Activated CD4-positive, alpha-beta T cell treated with anti-CD3 and anti-CD28 coated beads, Interleukin-2, amount 10 ng/mL, durations not matched to agents 7 days and 5 days (primary cell): ENCODE measurements around the gene USP6NL. TPM values are rescaled to one million over a fixed set of nuclear protein-coding genes. Genes with fewer than 3 reads are reported as not detected.

Experiments used
- CTCF ChIA-PET: fragments of 350-600 bp; sonication (Branson Sonifier 250); formaldehyde crosslinking; loops from one replicate; lab custom pipeline; 2021; ENCODE audit warnings: antibody characterized with exemption; lab: Charles Lee
- POLR2A ChIA-PET: fragments of 350-600 bp; sonication (Branson Sonifier 250); formaldehyde crosslinking; loops from one replicate; lab custom pipeline; 2021; ENCODE audit warnings: antibody characterized with exemption; lab: Charles Lee
- DNase-seq: peaks from one replicate; pipeline ENCODE4 v3.0.0-alpha.2; 2020
- H3K27ac Mint-ChIP-seq: one replicate; pipeline ENCODE4 v1.8.0; 2021; ENCODE audit warnings: mild to moderate bottlenecking, moderate library complexity, mixed read lengths
- H3K27me3 Mint-ChIP-seq: one replicate; pipeline ENCODE4 v1.8.0; 2021; ENCODE audit warnings: mixed read lengths
- H3K36me3 Mint-ChIP-seq: one replicate; pipeline ENCODE4 v1.8.0; 2021; ENCODE audit warnings: low read depth, mixed read lengths
- H3K4me1 Mint-ChIP-seq: one replicate; pipeline ENCODE4 v1.8.0; 2021; ENCODE audit warnings: mixed read lengths
- H3K4me3 Mint-ChIP-seq: one replicate; pipeline ENCODE4 v1.8.0; 2021; ENCODE audit warnings: mild to moderate bottlenecking, moderate library complexity, mixed read lengths
- H3K9me3 Mint-ChIP-seq: one replicate; pipeline ENCODE4 v1.8.0; 2021; ENCODE audit warnings: mixed read lengths
- total RNA-seq, 2 experiments: library from RNA; stranded (reverse); gene quantifications; one replicate each; pipeline ENCODE4 v1.2.3, GENCODE V29; 2021

USP6NL gene
- total RNA-seq, 2 experiments from 2014 or later = 3.1 to 4.0 TPM

DNA sequence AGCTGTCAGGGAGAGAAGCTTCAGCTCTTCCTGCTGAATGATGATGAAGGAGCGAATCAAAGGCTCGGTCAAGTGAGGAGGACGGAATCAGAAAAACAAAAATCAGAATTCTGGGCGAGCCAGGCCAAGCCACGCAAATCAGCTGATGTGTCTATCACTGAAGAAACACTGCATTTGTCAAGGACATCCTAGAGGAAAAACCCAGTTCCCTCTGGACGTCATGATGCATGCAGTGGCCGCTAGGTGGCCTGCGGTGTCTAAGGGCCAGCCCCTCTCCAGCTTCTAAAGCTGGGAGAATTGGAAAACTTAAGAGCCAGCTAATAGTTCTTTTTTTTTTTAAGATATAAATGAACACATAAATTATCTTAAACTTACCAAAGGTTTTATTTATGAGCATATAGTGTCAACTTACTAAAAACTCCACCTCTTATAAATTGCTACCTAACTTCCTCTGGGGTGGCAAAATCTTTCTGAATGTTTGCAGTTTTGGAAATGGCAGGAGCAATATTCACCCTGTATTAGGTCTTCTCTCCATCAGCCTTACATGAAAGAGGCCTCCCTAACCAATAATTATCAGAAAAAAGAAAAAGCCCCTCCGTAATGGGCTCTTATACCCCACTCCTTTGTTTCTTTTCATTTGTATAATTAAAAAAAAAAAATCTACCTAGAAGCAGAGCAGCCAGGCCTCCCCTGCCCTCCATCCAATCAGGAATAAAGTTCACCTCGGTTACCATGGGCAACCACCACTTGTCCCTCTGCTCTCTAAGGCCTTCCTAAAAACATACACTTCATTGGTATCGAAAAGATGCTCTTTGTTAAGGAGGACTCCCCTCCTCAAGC lies 186.8 kb downstream of the USP6NL start:
- Mint-ChIP-seq H3K9me3 (peaks cover 30% of the 10 kb centered on the region), H3K27ac (no peak overlapping the region), H3K4me3 (no peak overlapping the region), H3K36me3 (peaks cover 4% of the 10 kb centered on the region), H3K27me3 (peaks cover 8% of the 10 kb centered on the region), H3K4me1 (peaks cover 7% of the 10 kb centered on the region)
- POLR2A ChIA-PET = no interaction called here
- no peak for DNase-seq
- CTCF ChIA-PET = interaction anchor here (0.6 kb wide), 1 partner anchor 111 kb away, joined by 4 read pairs; no protein-coding TSS in a partner anchor

DNA sequence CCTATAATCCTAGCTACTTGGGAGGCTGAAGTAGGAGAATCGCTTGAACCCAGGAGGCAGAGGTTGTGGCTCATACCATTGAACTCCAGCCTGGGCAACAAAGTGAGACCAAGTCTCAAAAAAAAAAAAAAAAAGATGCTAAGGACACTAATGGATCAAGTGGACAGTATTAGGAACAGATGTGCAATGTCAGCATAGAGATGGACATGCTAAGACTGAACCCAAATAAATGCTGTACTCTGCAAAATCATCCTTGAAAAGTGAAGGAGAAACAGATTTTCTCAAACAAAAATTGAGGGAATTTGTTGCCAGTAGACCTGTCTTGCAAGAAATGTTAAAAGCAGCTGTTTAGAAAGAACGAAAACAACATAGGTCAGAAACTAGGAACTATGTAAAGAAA lies 194.5 kb downstream of the USP6NL start:
- POLR2A ChIA-PET = no interaction called here

DNA sequence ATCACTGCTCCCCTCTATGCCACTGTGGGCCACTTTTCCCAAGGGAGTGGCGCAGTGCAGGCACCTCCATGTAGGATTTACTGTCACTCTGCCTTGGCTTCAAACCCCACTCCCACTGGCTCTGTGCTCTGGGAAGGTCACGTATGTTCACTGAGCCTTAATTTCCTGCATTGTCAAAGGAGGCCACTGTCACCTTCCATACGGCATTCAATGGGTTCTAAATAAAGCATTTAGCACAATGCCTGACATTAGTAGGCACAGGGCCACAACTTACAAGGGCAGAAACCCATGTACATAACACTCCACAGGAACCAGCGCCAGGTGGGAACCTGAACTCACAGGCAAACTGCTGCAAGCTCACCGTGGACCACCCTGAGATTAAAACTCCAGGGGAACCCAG lies 196.4 kb downstream of the USP6NL start:
- CTCF ChIA-PET = interaction anchor here (1.1 kb wide), 1 partner anchor 24 kb away, joined by 3 read pairs; no protein-coding TSS in a partner anchor
- no peak overlapping the region for H3K4me3 Mint-ChIP-seq
- POLR2A ChIA-PET = no interaction called here
- H3K4me1 Mint-ChIP-seq = peaks cover 8% of the 10 kb centered on the region
- no peak overlapping the region for H3K27ac Mint-ChIP-seq
- H3K9me3 Mint-ChIP-seq = peaks cover 14% of the 10 kb centered on the region
- peaks cover 4% of the 10 kb centered on the region for H3K27me3 Mint-ChIP-seq
- peaks cover 3% of the 10 kb centered on the region for H3K36me3 Mint-ChIP-seq
- DNase-seq = no peak

More for the DNA sequence above, 194.5 kb downstream of the USP6NL start:
- DNase-seq = no peak
- no peak overlapping the region for H3K27ac Mint-ChIP-seq
- peaks cover 7% of the 10 kb centered on the region for H3K4me1 Mint-ChIP-seq
- H3K36me3 Mint-ChIP-seq = peaks cover 4% of the 10 kb centered on the region
- H3K9me3 Mint-ChIP-seq = peaks cover 19% of the 10 kb centered on the region
- H3K4me3 Mint-ChIP-seq = no peak overlapping the region
- CTCF ChIA-PET = no interaction called here
- peaks cover 8% of the 10 kb centered on the region for H3K27me3 Mint-ChIP-seq

DNA sequence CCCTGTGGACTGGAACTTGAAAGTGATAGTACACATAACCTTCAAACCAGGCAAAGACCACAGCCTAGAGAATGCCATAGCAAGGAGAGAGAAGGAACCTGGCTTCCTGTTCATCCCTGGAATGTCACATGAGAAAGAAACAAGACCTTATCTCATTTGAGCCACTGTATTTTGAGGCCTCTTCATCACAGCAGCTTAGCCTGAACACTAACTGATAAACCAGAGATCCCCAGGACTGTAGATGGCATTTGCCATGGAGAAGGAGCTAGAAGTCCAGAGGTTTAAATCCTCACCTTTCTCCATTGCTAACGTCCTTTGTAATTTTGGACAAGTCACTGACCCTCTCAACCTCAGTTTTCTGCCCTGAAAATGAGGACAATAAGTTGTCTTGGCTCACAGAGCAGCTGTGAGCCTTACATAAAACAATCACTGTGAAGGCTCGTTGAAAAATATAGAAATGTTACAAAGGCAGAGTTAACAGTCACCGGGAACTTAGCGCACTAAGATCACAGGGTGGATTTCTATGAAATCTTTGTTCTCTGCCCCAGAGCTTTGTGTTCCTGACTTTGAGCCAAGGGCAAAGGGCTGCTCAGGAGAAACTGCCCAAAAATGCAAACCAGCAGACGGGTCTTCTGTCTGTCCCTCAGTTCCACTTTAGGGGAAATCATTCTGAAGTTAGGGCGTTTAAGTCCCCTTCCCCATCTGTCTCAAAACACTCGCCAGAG lies 197.0 kb downstream of the USP6NL start:
- H3K9me3 Mint-ChIP-seq = peaks cover 13% of the 10 kb centered on the region
- peaks cover 8% of the 10 kb centered on the region for H3K4me1 Mint-ChIP-seq
- H3K36me3 Mint-ChIP-seq = peaks cover 3% of the 10 kb centered on the region
- no peak overlapping the region for H3K4me3 Mint-ChIP-seq
- H3K27ac Mint-ChIP-seq = no peak overlapping the region
- CTCF ChIA-PET = interaction anchor here (1.1 kb wide), 1 partner anchor 24 kb away, joined by 3 read pairs; no protein-coding TSS in a partner anchor
- H3K27me3 Mint-ChIP-seq = peaks cover 2% of the 10 kb centered on the region
- no peak for DNase-seq
- POLR2A ChIA-PET = no interaction called here

DNA sequence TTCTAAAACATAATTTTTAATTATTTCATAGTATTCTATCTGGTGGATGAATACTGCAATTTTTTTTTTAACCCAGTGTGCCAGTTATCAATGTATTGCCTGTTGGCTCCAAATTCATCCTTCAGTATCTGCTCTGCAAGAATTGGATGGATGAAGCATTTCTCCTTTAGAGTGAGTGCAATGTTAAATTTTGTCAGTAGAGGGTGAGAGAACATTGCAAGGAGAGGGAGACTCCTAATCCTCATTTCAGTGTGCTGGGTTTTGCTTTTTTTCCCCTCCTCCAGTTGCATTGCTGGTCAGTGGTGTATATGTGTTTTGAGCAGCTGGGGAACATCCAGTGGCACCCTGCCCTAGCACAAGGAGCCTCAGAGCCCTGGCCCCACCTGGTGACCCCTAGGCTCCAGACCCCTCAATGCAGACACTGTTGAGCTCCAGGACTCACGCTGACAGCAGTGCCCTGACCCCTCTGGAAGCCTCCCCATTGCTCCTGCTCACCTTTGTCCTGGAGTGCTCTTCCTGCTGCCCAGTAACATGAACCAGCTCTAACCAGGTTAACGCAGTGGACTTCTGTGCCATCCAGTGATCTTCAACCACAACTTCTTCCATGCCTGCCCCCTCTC lies 199.4 kb downstream of the USP6NL start:
- peaks cover 25% of the 10 kb centered on the region for H3K4me1 Mint-ChIP-seq
- no peak for DNase-seq
- POLR2A ChIA-PET = no interaction called here
- H3K36me3 Mint-ChIP-seq = peaks cover 6% of the 10 kb centered on the region
- no peaks in the 10 kb centered on the region for H3K27me3 Mint-ChIP-seq
- no peak overlapping the region for H3K4me3 Mint-ChIP-seq
- H3K9me3 Mint-ChIP-seq = peaks cover 11% of the 10 kb centered on the region
- CTCF ChIA-PET = interaction anchor here (0.7 kb wide), 1 partner anchor 89 kb away, joined by 3 read pairs; no protein-coding TSS in a partner anchor
- H3K27ac Mint-ChIP-seq = no peak overlapping the region

DNA sequence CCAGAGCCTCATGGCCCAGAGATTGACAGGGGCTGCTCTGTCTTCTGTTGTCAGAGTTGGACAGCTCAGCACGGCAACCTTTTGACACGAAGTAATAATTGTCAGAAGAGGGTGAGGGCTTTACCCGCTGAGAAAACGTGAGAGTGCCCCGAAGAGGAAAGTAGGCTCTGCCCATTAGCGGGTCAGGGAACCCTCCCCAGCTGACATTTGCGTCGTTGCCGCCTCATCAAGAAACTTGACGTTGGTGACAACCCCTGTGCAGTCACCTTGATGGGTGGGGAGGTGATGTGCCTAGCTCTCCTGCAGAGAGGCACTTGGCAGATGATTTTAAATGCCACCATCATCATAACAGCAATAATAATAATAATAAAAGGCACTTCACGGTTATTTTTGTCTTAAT lies 202.1 kb downstream of the USP6NL start:
- Mint-ChIP-seq H3K4me3 (no peak overlapping the region), H3K9me3 (peaks cover 12% of the 10 kb centered on the region), H3K27me3 (no peaks in the 10 kb centered on the region), H3K4me1 (peaks cover 42% of the 10 kb centered on the region), H3K36me3 (peaks cover 25% of the 10 kb centered on the region), H3K27ac (no peak overlapping the region)
- no peak for DNase-seq
- ChIA-PET POLR2A (no interaction called here), CTCF (no interaction called here)

DNA sequence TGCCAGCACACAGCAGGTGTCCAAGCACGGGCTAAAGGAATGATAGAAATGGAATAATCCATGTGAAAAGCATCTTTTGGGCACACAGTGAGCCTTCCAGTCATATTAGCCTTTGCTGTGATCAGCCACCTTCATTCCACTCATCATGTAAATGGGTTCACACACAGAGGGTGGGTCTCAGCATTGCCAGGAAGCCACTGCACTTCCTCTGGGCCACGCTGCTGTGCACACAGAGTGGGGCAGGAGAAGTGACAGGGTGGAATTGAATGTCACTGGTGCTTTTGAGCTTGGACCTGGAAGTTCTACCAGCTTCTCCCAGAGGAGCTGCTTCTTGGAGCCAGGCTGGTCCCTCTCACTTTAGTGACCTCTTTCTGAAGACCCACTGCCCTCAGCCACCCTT lies 203.5 kb downstream of the USP6NL start:
- H3K27ac Mint-ChIP-seq = peak overlapping the region; percentile 76
- H3K9me3 Mint-ChIP-seq = peaks cover 17% of the 10 kb centered on the region
- ChIA-PET POLR2A (interaction anchor here (0.5 to 0.6 kb wide), 2 partner anchors 8 to 32 kb away, joined by 3 read pairs; no protein-coding TSS in a partner anchor), CTCF (no interaction called here)
- H3K36me3 Mint-ChIP-seq = peaks cover 31% of the 10 kb centered on the region
- peak; percentile 24 for DNase-seq
- peaks cover 44% of the 10 kb centered on the region for H3K4me1 Mint-ChIP-seq
- H3K27me3 Mint-ChIP-seq = no peaks in the 10 kb centered on the region
- no peak overlapping the region for H3K4me3 Mint-ChIP-seq

DNA sequence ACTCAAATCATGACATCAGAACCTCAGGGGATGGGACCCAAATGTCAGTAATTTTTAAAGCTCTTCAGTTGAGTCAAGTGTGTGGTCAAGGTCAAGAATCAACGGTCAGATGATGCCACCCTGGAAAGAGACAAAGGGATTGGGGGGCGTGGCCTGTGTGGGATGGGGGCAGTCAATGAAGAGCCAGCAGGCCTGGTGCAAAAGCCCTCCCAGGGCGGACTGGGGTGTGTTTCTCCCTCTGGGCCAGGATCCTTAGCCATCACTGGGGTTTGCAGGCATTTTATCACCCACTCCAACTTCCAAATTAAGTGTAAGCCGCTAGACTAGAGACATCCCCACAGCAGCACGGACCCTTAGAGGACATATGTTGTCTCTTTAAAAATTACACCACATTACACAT lies 204.7 kb downstream of the USP6NL start:
- no peaks in the 10 kb centered on the region for H3K27me3 Mint-ChIP-seq
- peaks cover 39% of the 10 kb centered on the region for H3K36me3 Mint-ChIP-seq
- peaks cover 19% of the 10 kb centered on the region for H3K9me3 Mint-ChIP-seq
- DNase-seq = no peak
- H3K4me3 Mint-ChIP-seq = no peak overlapping the region
- H3K4me1 Mint-ChIP-seq = peaks cover 53% of the 10 kb centered on the region
- CTCF ChIA-PET = no interaction called here
- no peak overlapping the region for H3K27ac Mint-ChIP-seq
- POLR2A ChIA-PET = no interaction called here

DNA sequence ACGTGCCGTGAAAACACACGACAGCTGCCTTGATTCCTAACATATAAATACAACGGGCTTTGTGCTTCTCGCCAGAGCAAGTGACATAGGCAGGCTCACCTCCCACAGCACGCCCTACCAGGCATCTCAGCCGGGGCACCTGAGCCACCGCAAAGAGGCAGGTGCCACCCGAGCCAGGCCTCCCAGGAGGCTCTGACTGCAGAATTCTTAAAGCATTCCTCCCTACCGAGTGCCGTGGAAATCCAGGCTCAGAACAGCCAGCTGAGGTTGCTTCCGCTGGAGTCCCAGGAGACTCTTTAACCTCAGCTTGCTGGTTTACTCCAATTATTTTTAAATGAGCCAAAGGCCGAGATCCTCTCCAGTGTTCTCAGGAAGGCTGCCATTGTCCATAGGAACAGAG lies 206.5 kb downstream of the USP6NL start:
- H3K36me3 Mint-ChIP-seq = peaks cover 41% of the 10 kb centered on the region
- no peak for DNase-seq
- POLR2A ChIA-PET = no interaction called here
- peaks cover 72% of the 10 kb centered on the region for H3K4me1 Mint-ChIP-seq
- no peak overlapping the region for H3K4me3 Mint-ChIP-seq
- peak overlapping the region; percentile 76 for H3K27ac Mint-ChIP-seq
- H3K9me3 Mint-ChIP-seq = peaks cover 22% of the 10 kb centered on the region
- H3K27me3 Mint-ChIP-seq = no peaks in the 10 kb centered on the region
- CTCF ChIA-PET = interaction anchor here (0.6 kb wide), 1 partner anchor 150 kb away, joined by 5 read pairs; no protein-coding TSS in a partner anchor

Other genes with a start within 250 kb of the USP6NL start
- gene ECHDC3, start 130.7 kb upstream of the USP6NL start, total RNA-seq = 1 to 10 TPM; 1.0 to 1.1 TPM
- under 1 TPM; 0.27 to 0.31 TPM for gene PROSER2, start 211.7 kb upstream of the USP6NL start, total RNA-seq